Measurements from ENCODE around the gene MOCOS. TPM values are rescaled to one million over a fixed set of nuclear protein-coding genes. Genes with fewer than 3 reads are reported as not detected.

The MOCOS gene
- total RNA-seq, 1 experiment from 2014 or later: 4.2 TPM

DNA sequence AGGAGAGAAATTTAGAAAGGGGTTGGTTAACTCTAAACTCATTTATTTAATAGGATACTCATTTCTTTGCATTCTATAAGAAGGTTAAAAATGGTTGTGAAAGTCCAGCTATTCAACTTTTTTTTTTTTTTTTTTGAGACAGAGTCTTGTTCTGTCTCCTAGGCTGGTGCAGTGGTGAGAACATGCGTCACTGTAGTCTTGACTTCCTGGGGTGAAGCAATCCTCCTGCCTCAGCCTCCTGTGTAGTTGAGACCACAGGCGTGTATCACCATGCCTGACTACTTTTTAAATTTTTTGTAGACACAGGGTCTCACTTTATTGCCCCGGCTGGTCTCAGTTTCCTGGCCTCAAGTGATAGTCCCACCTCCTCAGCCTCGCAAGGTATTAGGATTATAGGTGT, 45.7 kb upstream of the MOCOS start (continued):
- no peak for TF ChIP-seq ZNF532 (CRISPR knock-in tag; IDR thresholded peaks at IDR 0.05; ENCODE audit: borderline replicate concordance)
- no peak for TF ChIP-seq NFE2L1 (CRISPR knock-in tag; IDR thresholded peaks at IDR 0.05)
- TF ChIP-seq NFYB (CRISPR knock-in tag; conservative IDR thresholded peaks at IDR 0.05; ENCODE audit: low read depth): no peak
- no peak for TF ChIP-seq GRHL2 (CRISPR knock-in tag; IDR thresholded peaks at IDR 0.05; ENCODE audit: insufficient replicate concordance, severe bottlenecking)

- no peak overlapping the region for H3K4me3 Mint-ChIP-seq
- ATAC-seq: no peak
- no peaks in the 10 kb centered on the region for H3K9me3 Mint-ChIP-seq
- peaks cover 81% of the 10 kb centered on the region for H3K36me3 Mint-ChIP-seq
- TF ChIP-seq GABPB1 (CRISPR knock-in tag; IDR thresholded peaks at IDR 0.05) (no peak), ZNF416 (CRISPR knock-in tag; IDR thresholded peaks at IDR 0.05) (no peak), FOXJ3 (CRISPR knock-in tag; IDR thresholded peaks at IDR 0.05; ENCODE audit: borderline replicate concordance) (no peak), EMX1 (CRISPR knock-in tag; IDR thresholded peaks at IDR 0.05) (no peak), ZNF317 (CRISPR knock-in tag; IDR thresholded peaks at IDR 0.05; ENCODE audit: borderline replicate concordance, low read depth) (no peak), USF2 (CRISPR knock-in tag; IDR thresholded peaks at IDR 0.05) (no peak), HMGXB4 (CRISPR knock-in tag; IDR thresholded peaks at IDR 0.05) (no peak), KAT7 (CRISPR knock-in tag; IDR thresholded peaks at IDR 0.05; ENCODE audit: borderline replicate concordance) (no peak), ZNF396 (CRISPR knock-in tag; IDR thresholded peaks at IDR 0.05; ENCODE audit: borderline replicate concordance) (no peak), E2F5 (CRISPR knock-in tag; IDR thresholded peaks at IDR 0.05) (no peak), ZSCAN18 (CRISPR knock-in tag; IDR thresholded peaks at IDR 0.05) (no peak)
- POLR2A ChIA-PET: interaction anchor here (0.6 kb wide), 1 partner anchor 685 kb away, joined by 3 read pairs; no protein-coding TSS in a partner anchor
- H3K27me3 Mint-ChIP-seq (ENCODE audit: low read depth): no peaks in the 10 kb centered on the region
- no peak overlapping the region for H3K27ac Mint-ChIP-seq
- no peaks in the 10 kb centered on the region for H3K4me1 Mint-ChIP-seq
- CTCF ChIA-PET: no interaction called here
- no peak for DNase-seq (ENCODE audit: low spot score)
Observed at GRCh38 chr18:36142751-36143150, 44.5 kb upstream of the MOCOS start.
